H9 (cell line): ENCODE measurements around the gene ZNF641. TPM values are rescaled to one million over a fixed set of nuclear protein-coding genes. Genes with fewer than 3 reads are reported as not detected.

Source experiments
- DNase-seq: peaks from one replicate; pipeline ENCODE4 v3.0.0-alpha.2; 2017
- H2AFZ ChIP-seq: one replicate; pipeline ENCODE4 v1.6.1; 2013; ENCODE audit warnings: mild to moderate bottlenecking, low read length, control low read depth, moderate library complexity
- H2AK5ac ChIP-seq: 2 replicates; pipeline ENCODE4 v1.6.1; 2013; ENCODE audit warnings: low read length, control low read depth, mixed read lengths; ENCODE audit not compliant: insufficient read length
- H2BK120ac ChIP-seq: one replicate; pipeline ENCODE4 v1.6.1; 2013; ENCODE audit warnings: low read depth, mild to moderate bottlenecking, low read length, control low read depth, inconsistent platforms; ENCODE audit not compliant: poor library complexity, severe bottlenecking
- H2BK12ac ChIP-seq: 2 replicates; pipeline ENCODE4 v1.6.1; 2013; ENCODE audit warnings: low read length, control low read depth, mixed read lengths, low read depth; ENCODE audit not compliant: insufficient read length
- H2BK15ac ChIP-seq: 2 replicates; pipeline ENCODE4 v1.6.1; 2013; ENCODE audit warnings: low read depth, low read length, control low read depth
- H2BK20ac ChIP-seq: one replicate; pipeline ENCODE4 v1.6.1; 2013; ENCODE audit warnings: low read depth, mild to moderate bottlenecking, low read length, control low read depth, inconsistent platforms; ENCODE audit not compliant: poor library complexity, severe bottlenecking
- H2BK5ac ChIP-seq: 2 replicates; pipeline ENCODE4 v1.6.1; 2013; ENCODE audit warnings: low read length, control low read depth, mixed read lengths; ENCODE audit not compliant: insufficient read length
- H3K14ac ChIP-seq: 2 replicates; pipeline ENCODE4 v1.6.1; 2013; ENCODE audit warnings: low read length, control low read depth; ENCODE audit not compliant: insufficient read depth
- H3K18ac ChIP-seq: 2 replicates; pipeline ENCODE4 v1.6.1; 2013; ENCODE audit warnings: low read depth, mild to moderate bottlenecking, mixed read lengths, low read length, control low read depth; ENCODE audit not compliant: insufficient read length
- H3K23ac ChIP-seq: 2 replicates; pipeline ENCODE4 v1.6.1; 2013; ENCODE audit warnings: low read length, control low read depth, mixed read lengths, low read depth; ENCODE audit not compliant: insufficient read length
- H3K23me2 ChIP-seq: 2 replicates; pipeline ENCODE4 v1.6.1; 2013; ENCODE audit warnings: low read depth, mild to moderate bottlenecking, mixed read lengths, low read length, control low read depth; ENCODE audit not compliant: insufficient read length, poor library complexity, severe bottlenecking
- H3K27ac ChIP-seq: 2 replicates; pipeline ENCODE4 v1.5.1; 2013; ENCODE audit warnings: low read length, control low read depth, mixed read lengths, low read depth; ENCODE audit not compliant: insufficient read length
- H3K27me3 ChIP-seq: 2 replicates; pipeline ENCODE4 v1.6.1; 2013; ENCODE audit warnings: low read length, control low read depth, inconsistent platforms; ENCODE audit not compliant: insufficient read depth
- H3K4ac ChIP-seq: 2 replicates; pipeline ENCODE4 v1.6.1; 2013; ENCODE audit warnings: low read depth, mild to moderate bottlenecking, control low read depth, inconsistent platforms, low read length, moderate library complexity
- H3K4me1 ChIP-seq: 2 replicates; pipeline ENCODE4 v1.6.1; 2013; ENCODE audit warnings: low read length, control low read depth, inconsistent platforms; ENCODE audit not compliant: insufficient read depth
- H3K4me2 ChIP-seq: 2 replicates; pipeline ENCODE4 v1.6.1; 2013; ENCODE audit warnings: low read length, control low read depth, mixed read lengths; ENCODE audit not compliant: insufficient read length, insufficient read depth
- H3K56ac ChIP-seq: 2 replicates; pipeline ENCODE4 v1.6.1; 2013; ENCODE audit warnings: low read depth, mild to moderate bottlenecking, mixed read lengths, low read length, control low read depth; ENCODE audit not compliant: insufficient read length
- H3K79me1 ChIP-seq: 2 replicates; pipeline ENCODE4 v1.6.1; 2013; ENCODE audit warnings: low read depth, mild to moderate bottlenecking, moderate library complexity, low read length, control low read depth, inconsistent platforms; ENCODE audit not compliant: insufficient read depth, poor library complexity, severe bottlenecking
- H3K79me2 ChIP-seq: 2 replicates; pipeline ENCODE4 v1.6.1; 2013; ENCODE audit warnings: low read length, control low read depth, inconsistent platforms; ENCODE audit not compliant: insufficient read depth
- H3K9ac ChIP-seq: 2 replicates; pipeline ENCODE4 v1.6.1; 2013; ENCODE audit warnings: low read length, control low read depth, mixed read lengths; ENCODE audit not compliant: insufficient read length; ENCODE audit errors: extremely low read depth
- H3K9me3 ChIP-seq: one replicate; pipeline ENCODE4 v1.6.1; 2013; ENCODE audit warnings: low read depth, low read length, inconsistent platforms; ENCODE audit not compliant: control insufficient read depth
- H3T11ph ChIP-seq: one replicate; pipeline ENCODE4 v1.6.1; 2013; ENCODE audit warnings: mild to moderate bottlenecking, low read length, control low read depth, inconsistent platforms
- H4K20me1 ChIP-seq: one replicate; pipeline ENCODE4 v1.6.1; 2013; ENCODE audit not compliant: control insufficient read depth, insufficient read length, insufficient read depth
- H4K5ac ChIP-seq: 2 replicates; pipeline ENCODE4 v1.6.1; 2013; ENCODE audit warnings: low read depth, mild to moderate bottlenecking, mixed read lengths, low read length, control low read depth; ENCODE audit not compliant: insufficient read length
- H4K8ac ChIP-seq: replicated peaks from 2 replicates; pipeline ENCODE4 v1.6.1; 2013; ENCODE audit warnings: low read length, control low read depth, mixed read lengths, low read depth; ENCODE audit not compliant: insufficient read length
- H4K91ac ChIP-seq: 2 replicates; pipeline ENCODE4 v1.6.1; 2013; ENCODE audit warnings: low read depth, mild to moderate bottlenecking, moderate library complexity, mixed read lengths, low read length, control low read depth; ENCODE audit not compliant: insufficient read length
- H3K27ac Mint-ChIP-seq, 3 experiments: 2 replicates in 2 of 3; 3 replicates in 1 of 3; pipeline ENCODE4 v1.8.0; 2020 to 2021; ENCODE audit warnings: mixed read lengths in 3 of 3, mild to moderate bottlenecking in 1 of 3, moderate library complexity in 1 of 3
- H3K27me3 Mint-ChIP-seq: 2 replicates; pipeline ENCODE4 v1.8.0; 2021; ENCODE audit warnings: low read depth, mild to moderate bottlenecking, moderate library complexity, mixed read lengths
- H3K36me3 Mint-ChIP-seq, 3 experiments: 2 replicates in 2 of 3; 3 replicates in 1 of 3; pipeline ENCODE4 v1.8.0; 2020 to 2021; ENCODE audit warnings: low read depth in 3 of 3, mixed read lengths in 3 of 3; ENCODE audit not compliant: insufficient read depth in 1 of 3
- H3K4me1 Mint-ChIP-seq, 2 experiments: 2 replicates each; pipeline ENCODE4 v1.8.0; 2020; ENCODE audit warnings: mixed read lengths in 2 of 2
- H3K4me3 Mint-ChIP-seq, 2 experiments: 2 replicates in 1 of 2; 3 replicates in 1 of 2; pipeline ENCODE4 v1.8.0; 2020 to 2021; ENCODE audit warnings: mild to moderate bottlenecking in 2 of 2, mixed read lengths in 2 of 2, moderate library complexity in 1 of 2
- H3K9me3 Mint-ChIP-seq, 2 experiments: 2 replicates in 1 of 2; 3 replicates in 1 of 2; pipeline ENCODE4 v1.8.0; 2020; ENCODE audit warnings: mild to moderate bottlenecking in 2 of 2, mixed read lengths in 2 of 2, moderate library complexity in 1 of 2
- WGBS: extraction: QIAGEN DNeasy Blood & Tissue Kit; methylation state at CpG from one replicate; pipeline ENCODE4 v1.1.7; 2013; ENCODE audit warnings: missing lambda C conversion rate, low lambda C conversion rate, mixed read lengths; ENCODE audit not compliant: insufficient read length; ENCODE audit errors: extremely low coverage; 5-methylcytosine and 5-hydroxymethylcytosine counted together
- total RNA-seq: library from RNA; stranded (reverse); gene quantifications from 2 replicates; pipeline ENCODE4 v1.2.1, GENCODE V29; 2021
- TF ChIP-seq, protein P1 (sequence below): fragments of 200-600 bp; sonication (generic); conservative IDR thresholded peaks from 3 replicates; pipeline ENCODE4 v1.8.0; 2021; ENCODE audit warnings: antibody characterized with exemption, mild to moderate bottlenecking

The ZNF641 gene
- total RNA-seq, 1 experiment from 2014 or later: 8.5 TPM

DNA sequence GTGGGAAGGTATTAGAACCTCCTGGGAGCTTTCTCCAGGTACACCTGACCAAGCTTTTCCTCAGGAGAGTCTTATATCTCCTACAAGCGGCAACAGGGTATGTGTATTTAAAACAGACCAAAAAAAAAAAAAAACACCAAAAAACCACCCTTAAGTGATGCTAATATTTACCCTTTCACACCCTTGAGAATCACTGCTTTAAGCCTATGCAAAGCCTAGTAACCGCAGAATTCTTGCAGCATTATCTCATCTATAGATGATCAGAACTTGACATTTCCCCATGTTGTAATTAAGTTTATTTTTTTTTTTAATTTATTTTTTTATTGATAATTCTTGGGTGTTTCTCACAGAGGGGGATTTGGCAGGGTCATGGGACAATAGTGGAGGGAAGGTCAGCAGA, 19.3 kb downstream of the ZNF641 start:
- Mint-ChIP-seq H3K4me3 (no peak overlapping the region), H3K27ac (no peak overlapping the region), H3K9me3 (peaks cover 5 to 31% of the 10 kb centered on the region in 2 experiments), H3K27me3 (peaks cover 17% of the 10 kb centered on the region), H3K36me3 (peaks cover 0 to 2% (median 1%) of the 10 kb centered on the region in 3 experiments; a peak in 2 of 7 replicates), H3K4me1 (no peaks in the 10 kb centered on the region)
- Histone ChIP-seq H2BK12ac (no peak overlapping the region), H4K5ac (no peak overlapping the region), H2BK120ac (no peak overlapping the region), H3K79me2 (no peaks in the 10 kb centered on the region), H3K23me2 (no peaks in the 10 kb centered on the region), H3K27me3 (no peaks in the 10 kb centered on the region), H3K79me1 (no peaks in the 10 kb centered on the region), H2BK20ac (no peak overlapping the region), H3K9ac (no peak overlapping the region), H3K27ac (no peak overlapping the region), H2AFZ (no peak overlapping the region), H2BK15ac (no peak overlapping the region), H4K91ac (no peak overlapping the region), H4K20me1 (no peaks in the 10 kb centered on the region), H3K23ac (no peak overlapping the region), H4K8ac (no peak overlapping the region), H2AK5ac (no peak overlapping the region), H3T11ph (no peak overlapping the region), H3K4me1 (no peaks in the 10 kb centered on the region), H3K14ac (no peak overlapping the region), H3K9me3 (no peaks in the 10 kb centered on the region), H3K4ac (no peak overlapping the region), H3K4me2 (no peak overlapping the region), H3K18ac (no peak overlapping the region), H3K56ac (no peak overlapping the region), H2BK5ac (no peak overlapping the region)
- DNase-seq: no peak
- TF ChIP-seq, protein P1, sequence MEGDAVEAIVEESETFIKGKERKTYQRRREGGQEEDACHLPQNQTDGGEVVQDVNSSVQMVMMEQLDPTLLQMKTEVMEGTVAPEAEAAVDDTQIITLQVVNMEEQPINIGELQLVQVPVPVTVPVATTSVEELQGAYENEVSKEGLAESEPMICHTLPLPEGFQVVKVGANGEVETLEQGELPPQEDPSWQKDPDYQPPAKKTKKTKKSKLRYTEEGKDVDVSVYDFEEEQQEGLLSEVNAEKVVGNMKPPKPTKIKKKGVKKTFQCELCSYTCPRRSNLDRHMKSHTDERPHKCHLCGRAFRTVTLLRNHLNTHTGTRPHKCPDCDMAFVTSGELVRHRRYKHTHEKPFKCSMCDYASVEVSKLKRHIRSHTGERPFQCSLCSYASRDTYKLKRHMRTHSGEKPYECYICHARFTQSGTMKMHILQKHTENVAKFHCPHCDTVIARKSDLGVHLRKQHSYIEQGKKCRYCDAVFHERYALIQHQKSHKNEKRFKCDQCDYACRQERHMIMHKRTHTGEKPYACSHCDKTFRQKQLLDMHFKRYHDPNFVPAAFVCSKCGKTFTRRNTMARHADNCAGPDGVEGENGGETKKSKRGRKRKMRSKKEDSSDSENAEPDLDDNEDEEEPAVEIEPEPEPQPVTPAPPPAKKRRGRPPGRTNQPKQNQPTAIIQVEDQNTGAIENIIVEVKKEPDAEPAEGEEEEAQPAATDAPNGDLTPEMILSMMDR: no peak
- no CpG with 5 or more reads among the region's 2 CpGs for WGBS
